ENCODE measurements around the gene LRMDA. TPM values are rescaled to one million over a fixed set of nuclear protein-coding genes. Genes with fewer than 3 reads are reported as not detected.

The LRMDA gene
- total and polyA plus RNA-seq, 2 of the 4 experiments (the other 2 are of a cell fraction), result 0.07 TPM; not detected in 1

DNA sequence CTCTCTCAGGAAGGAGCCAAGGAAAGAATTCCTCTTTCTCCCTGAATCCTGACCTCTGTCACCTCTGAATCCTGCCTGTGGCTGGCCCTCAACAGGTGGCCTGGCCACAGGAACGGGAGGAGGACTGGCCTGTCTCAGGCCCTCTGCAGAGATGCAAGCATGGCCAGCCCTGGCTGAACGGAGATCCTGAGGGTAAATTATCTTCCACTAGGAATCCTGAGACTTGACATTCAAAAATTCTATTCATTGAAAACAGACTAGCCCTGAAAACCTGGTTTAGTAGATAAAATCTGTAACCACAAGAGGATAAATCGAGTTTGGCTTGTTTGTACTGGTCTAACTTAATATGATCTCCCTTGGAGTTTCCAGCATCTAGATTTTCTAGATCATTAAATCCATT is 579.3 kb downstream of the LRMDA start:
- in situ Hi-C loops (cut with MboI; ENCODE audit: low sequenced_read_pairs) (no loop called here), dilution Hi-C loops (cut with HindIII; ENCODE audit: low sequenced_read_pairs, unreplicated experiment) (no loop called here), intact Hi-C loops (cut with micrococcal nuclease) (no loop called here)
- DNase-seq (no peak), ATAC-seq (ENCODE audit: low read depth) (no peak)
- Histone ChIP-seq H2AK5ac (ENCODE audit: low read depth, low read length) (no peak overlapping the region), H3K27ac (ENCODE audit: insufficient read depth, low read length) (no peak overlapping the region), H3K14ac (replicated peaks; ENCODE audit: low read depth, low read length) (no peak overlapping the region), H3K23ac (ENCODE audit: low read depth, low read length) (no peak overlapping the region), H2BK20ac (ENCODE audit: low read depth, low read length) (no peak overlapping the region), H3K4me2 (ENCODE audit: low read depth, low read length) (no peak overlapping the region), H3K56ac (ENCODE audit: extremely low read depth, insufficient read depth, low read length) (no peak overlapping the region), H3K36me3 (ENCODE audit: control insufficient read depth, insufficient read depth, low read length) (no peaks in the 10 kb centered on the region), H3K27me3 (ENCODE audit: control insufficient read depth, insufficient read depth, low read length) (peaks cover 19% of the 10 kb centered on the region; the same call in 1 of the 2 replicates), H4K20me1 (ENCODE audit: insufficient read depth, low read length) (no peaks in the 10 kb centered on the region), H3K9ac (ENCODE audit: low read depth, low read length) (no peak overlapping the region), H2BK5ac (ENCODE audit: low read depth, low read length, poor library complexity, severe bottlenecking) (no peak overlapping the region), H3K9me3 (ENCODE audit: control insufficient read depth, insufficient read depth, low read length) (no peaks in the 10 kb centered on the region), H3K4ac (ENCODE audit: low read depth, low read length) (no peak overlapping the region), H2AFZ (replicated peaks; ENCODE audit: low read length, poor library complexity) (no peak overlapping the region), H2AK9ac (replicated peaks; ENCODE audit: low read depth, low read length, poor library complexity) (no peak overlapping the region), H3K18ac (ENCODE audit: low read depth, low read length) (no peak overlapping the region), H2BK15ac (ENCODE audit: low read depth, low read length) (no peak overlapping the region), H4K8ac (ENCODE audit: low read depth in 2 of 2, low read length in 2 of 2) (no peak overlapping the region), H3K9me1 (ENCODE audit: insufficient read depth, low read length) (no peaks in the 10 kb centered on the region), H3K4me1 (ENCODE audit: control insufficient read depth, insufficient read depth, low read length) (no peaks in the 10 kb centered on the region), H4K91ac (ENCODE audit: insufficient read depth, low read depth, low read length) (no peak overlapping the region), H2BK120ac (ENCODE audit: low read depth, low read length) (no peak overlapping the region), H3K79me1 (ENCODE audit: low read depth in 1 of 2, low read length in 2 of 2) (no peaks in the 10 kb centered on the region), H3K4me3 (ENCODE audit: insufficient read depth, low read depth, low read length) (no peak overlapping the region), H4K5ac (ENCODE audit: low read depth, low read length) (no peak overlapping the region)
- POLR2A ChIA-PET (ENCODE audit: unreplicated experiment), result no interaction called here
- TF ChIP-seq, protein P1, sequence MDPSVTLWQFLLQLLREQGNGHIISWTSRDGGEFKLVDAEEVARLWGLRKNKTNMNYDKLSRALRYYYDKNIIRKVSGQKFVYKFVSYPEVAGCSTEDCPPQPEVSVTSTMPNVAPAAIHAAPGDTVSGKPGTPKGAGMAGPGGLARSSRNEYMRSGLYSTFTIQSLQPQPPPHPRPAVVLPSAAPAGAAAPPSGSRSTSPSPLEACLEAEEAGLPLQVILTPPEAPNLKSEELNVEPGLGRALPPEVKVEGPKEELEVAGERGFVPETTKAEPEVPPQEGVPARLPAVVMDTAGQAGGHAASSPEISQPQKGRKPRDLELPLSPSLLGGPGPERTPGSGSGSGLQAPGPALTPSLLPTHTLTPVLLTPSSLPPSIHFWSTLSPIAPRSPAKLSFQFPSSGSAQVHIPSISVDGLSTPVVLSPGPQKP (IDR thresholded peaks at IDR 0.05; ENCODE audit: borderline replicate concordance, low read depth, low read length), result no peak
- TF ChIP-seq FOS (IDR thresholded peaks at IDR 0.05; ENCODE audit: low read depth, low read length), result no peak
- no peak for TF ChIP-seq MAFK (IDR thresholded peaks at IDR 0.05; ENCODE audit: low read depth, low read length)
- TF ChIP-seq, protein P2, sequence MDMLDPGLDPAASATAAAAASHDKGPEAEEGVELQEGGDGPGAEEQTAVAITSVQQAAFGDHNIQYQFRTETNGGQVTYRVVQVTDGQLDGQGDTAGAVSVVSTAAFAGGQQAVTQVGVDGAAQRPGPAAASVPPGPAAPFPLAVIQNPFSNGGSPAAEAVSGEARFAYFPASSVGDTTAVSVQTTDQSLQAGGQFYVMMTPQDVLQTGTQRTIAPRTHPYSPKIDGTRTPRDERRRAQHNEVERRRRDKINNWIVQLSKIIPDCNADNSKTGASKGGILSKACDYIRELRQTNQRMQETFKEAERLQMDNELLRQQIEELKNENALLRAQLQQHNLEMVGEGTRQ (IDR thresholded peaks at IDR 0.05; ENCODE audit: low read depth, low read length), result no peak
- no peak for TF ChIP-seq BHLHE40 (IDR thresholded peaks at IDR 0.05; ENCODE audit: low read depth, low read length)
- TF ChIP-seq MXI1 (IDR thresholded peaks at IDR 0.05; ENCODE audit: borderline replicate concordance, low read depth, low read length), result no peak
- no peak for TF ChIP-seq SMC3 (IDR thresholded peaks at IDR 0.05; ENCODE audit: low read depth, low read length)
- TF ChIP-seq RCOR1 (IDR thresholded peaks at IDR 0.05; ENCODE audit: insufficient replicate concordance, low read length), result no peak
- TF ChIP-seq MAZ (IDR thresholded peaks at IDR 0.05; ENCODE audit: borderline replicate concordance, low read depth, low read length), result no peak
- no peak for TF ChIP-seq RFX5 (IDR thresholded peaks at IDR 0.05; ENCODE audit: low read depth, low read length)
- no peak for TF ChIP-seq CHD1 (IDR thresholded peaks at IDR 0.05; ENCODE audit: low read depth, low read length)
- TF ChIP-seq CEBPB (IDR thresholded peaks at IDR 0.05; ENCODE audit: low read depth, low read length), result no peak
- no peak for TF ChIP-seq POLR2A (IDR thresholded peaks at IDR 0.05; ENCODE audit: low read depth, low read length)
- no peak for TF ChIP-seq RAD21 (IDR thresholded peaks at IDR 0.05; ENCODE audit: low read length)
- no peak for TF ChIP-seq NFE2L2 (IDR thresholded peaks at IDR 0.05; ENCODE audit: low read depth, low read length)
- TF ChIP-seq, protein P3, sequence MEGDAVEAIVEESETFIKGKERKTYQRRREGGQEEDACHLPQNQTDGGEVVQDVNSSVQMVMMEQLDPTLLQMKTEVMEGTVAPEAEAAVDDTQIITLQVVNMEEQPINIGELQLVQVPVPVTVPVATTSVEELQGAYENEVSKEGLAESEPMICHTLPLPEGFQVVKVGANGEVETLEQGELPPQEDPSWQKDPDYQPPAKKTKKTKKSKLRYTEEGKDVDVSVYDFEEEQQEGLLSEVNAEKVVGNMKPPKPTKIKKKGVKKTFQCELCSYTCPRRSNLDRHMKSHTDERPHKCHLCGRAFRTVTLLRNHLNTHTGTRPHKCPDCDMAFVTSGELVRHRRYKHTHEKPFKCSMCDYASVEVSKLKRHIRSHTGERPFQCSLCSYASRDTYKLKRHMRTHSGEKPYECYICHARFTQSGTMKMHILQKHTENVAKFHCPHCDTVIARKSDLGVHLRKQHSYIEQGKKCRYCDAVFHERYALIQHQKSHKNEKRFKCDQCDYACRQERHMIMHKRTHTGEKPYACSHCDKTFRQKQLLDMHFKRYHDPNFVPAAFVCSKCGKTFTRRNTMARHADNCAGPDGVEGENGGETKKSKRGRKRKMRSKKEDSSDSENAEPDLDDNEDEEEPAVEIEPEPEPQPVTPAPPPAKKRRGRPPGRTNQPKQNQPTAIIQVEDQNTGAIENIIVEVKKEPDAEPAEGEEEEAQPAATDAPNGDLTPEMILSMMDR (conservative IDR thresholded peaks at IDR 0.05; ENCODE audit: low read depth, low read length), result no peak
- no TSS peak for BruUV-seq (replicated peaks)
- CTCF ChIA-PET, result no interaction called here
- no CpG with 5 or more reads among the region's 3 CpGs for WGBS, 2 experiments (ENCODE audit: extremely low coverage in 2 of 2, insufficient read length in 1 of 2)

All from IMR-90 (cell line).